ENCODE data around the gene TP53I13. TPM values are rescaled to one million over a fixed set of nuclear protein-coding genes. Genes with fewer than 3 reads are reported as not detected.

Gene TP53I13
- total RNA-seq, 3 donors from 2014 or later: 43.9 to 75.4 (median 46.9) TPM

DNA sequence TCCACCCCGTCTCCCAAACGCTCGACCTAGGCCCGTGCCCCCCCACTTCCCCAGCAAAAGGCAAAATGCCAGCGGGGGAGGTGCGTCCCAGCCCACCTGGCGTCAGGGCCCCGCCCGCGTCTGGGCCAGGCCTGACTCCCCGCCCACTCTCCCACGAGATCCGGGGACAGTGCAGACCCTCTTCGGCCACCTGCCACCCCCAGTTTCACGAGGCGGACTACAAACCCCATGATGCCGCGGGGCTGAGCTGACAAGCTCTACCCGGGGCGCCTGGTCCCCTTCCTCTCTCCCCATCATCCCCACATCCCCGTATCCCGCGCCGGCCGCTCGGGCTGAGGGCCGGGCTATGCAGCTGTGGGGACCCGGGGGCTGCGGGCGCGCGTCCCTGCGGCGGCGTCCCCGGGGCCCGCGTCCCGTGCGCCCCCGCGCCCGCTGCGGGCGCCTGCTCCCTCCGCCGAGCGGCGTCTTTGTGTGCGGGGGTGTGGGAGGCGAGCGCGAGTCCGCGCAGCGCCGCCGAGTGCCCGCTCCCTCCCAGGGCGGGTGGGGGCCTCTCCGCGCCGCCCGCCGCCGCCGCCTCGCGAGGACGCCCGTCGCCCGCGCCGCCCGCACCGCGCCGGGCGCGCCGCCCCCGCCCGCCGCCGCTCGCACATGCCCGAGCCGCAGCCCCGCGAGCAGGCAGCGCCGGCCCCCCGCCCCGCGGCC, 24.5 kb downstream of the TP53I13 start, which contains the start of gene ANKRD13B:
Gene ANKRD13B, plus strand, starts transcription at position 283 of the 702 bp plus-strand sequence. CDS start 490 bp downstream, outside the sequence.
- H3K4me1 ChIP-seq (ENCODE audit: low read depth): peaks cover 44% of the 10 kb centered on the region
- intact Hi-C loops (cut with DNase I, micrococcal nuclease): no loop called here
- TF ChIP-seq, protein P1, sequence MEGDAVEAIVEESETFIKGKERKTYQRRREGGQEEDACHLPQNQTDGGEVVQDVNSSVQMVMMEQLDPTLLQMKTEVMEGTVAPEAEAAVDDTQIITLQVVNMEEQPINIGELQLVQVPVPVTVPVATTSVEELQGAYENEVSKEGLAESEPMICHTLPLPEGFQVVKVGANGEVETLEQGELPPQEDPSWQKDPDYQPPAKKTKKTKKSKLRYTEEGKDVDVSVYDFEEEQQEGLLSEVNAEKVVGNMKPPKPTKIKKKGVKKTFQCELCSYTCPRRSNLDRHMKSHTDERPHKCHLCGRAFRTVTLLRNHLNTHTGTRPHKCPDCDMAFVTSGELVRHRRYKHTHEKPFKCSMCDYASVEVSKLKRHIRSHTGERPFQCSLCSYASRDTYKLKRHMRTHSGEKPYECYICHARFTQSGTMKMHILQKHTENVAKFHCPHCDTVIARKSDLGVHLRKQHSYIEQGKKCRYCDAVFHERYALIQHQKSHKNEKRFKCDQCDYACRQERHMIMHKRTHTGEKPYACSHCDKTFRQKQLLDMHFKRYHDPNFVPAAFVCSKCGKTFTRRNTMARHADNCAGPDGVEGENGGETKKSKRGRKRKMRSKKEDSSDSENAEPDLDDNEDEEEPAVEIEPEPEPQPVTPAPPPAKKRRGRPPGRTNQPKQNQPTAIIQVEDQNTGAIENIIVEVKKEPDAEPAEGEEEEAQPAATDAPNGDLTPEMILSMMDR (IDR thresholded peaks at IDR 0.05): no peak
- ATAC-seq: no peak
- no peaks in the 10 kb centered on the region for H3K36me3 ChIP-seq (ENCODE audit: low read depth)
- H3K4me3 ChIP-seq: peak within 1 kb of the TSS; percentile 32
- peak; percentile 63 to 74 (median 74) for DNase-seq
- H3K9me3 ChIP-seq: no peaks in the 10 kb centered on the region

DNA sequence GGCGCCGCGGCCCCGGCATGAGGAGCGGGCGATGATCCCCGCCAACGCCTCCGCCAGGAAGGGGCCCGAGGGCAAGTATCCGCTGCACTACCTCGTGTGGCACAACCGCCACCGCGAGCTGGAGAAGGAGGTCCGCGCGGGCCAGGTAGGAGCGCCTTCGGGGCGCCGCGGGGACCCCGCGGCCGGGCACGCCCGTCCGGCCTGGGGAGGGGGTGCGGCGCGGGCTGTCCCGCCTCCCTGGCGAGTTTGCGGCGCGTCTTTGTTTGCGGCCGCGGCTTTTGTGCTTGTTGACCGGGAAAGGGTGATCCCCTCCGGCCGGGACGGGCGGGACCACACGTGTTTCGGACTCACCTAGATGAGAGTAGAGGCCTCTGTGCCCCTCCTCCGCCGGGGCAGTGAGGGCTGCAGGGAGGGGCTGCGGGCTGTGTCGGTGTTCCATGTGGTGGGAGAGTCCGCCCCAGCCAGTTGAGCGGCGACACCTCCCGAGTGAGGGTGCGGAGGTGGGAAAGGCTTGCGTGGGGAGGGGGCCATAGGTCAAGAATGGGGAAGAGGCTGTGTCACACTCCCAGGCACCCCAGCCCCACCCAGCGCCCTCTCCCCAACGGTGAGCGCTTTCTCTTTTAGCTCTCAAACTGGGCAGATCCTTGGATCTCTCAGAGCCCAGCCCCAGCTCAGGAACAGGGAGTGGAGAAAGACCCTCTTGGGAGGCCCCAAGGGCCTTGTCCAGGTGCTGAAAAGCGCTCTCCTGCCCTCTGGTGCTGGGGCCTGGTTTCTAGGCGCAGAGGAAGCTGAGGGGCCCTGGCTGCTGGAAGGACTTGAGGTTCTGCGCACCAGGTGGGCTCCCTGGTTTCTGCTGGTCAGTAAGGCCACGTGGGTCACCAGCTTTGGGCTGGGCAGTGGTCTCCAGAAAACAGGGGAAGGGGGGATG, 25.4 kb downstream of the TP53I13 start:
- H3K4me1 ChIP-seq (ENCODE audit: low read depth): peaks cover 39% of the 10 kb centered on the region
- TF ChIP-seq, protein P1 (IDR thresholded peaks at IDR 0.05): no peak
- H3K36me3 ChIP-seq (ENCODE audit: low read depth): no peaks in the 10 kb centered on the region
- intact Hi-C loops (cut with DNase I, micrococcal nuclease): no loop called here
- no peak overlapping the region for H3K4me3 ChIP-seq
- ATAC-seq (no peak), DNase-seq (peak in 2 of 3 donors; percentile 52 to 62)
- H3K9me3 ChIP-seq: no peaks in the 10 kb centered on the region

- TF ChIP-seq, protein P1 (IDR thresholded peaks at IDR 0.05): no peak
These were observed 26.1 kb downstream of the TP53I13 start for GRCh38 chr17:29594519-29595090.

DNA sequence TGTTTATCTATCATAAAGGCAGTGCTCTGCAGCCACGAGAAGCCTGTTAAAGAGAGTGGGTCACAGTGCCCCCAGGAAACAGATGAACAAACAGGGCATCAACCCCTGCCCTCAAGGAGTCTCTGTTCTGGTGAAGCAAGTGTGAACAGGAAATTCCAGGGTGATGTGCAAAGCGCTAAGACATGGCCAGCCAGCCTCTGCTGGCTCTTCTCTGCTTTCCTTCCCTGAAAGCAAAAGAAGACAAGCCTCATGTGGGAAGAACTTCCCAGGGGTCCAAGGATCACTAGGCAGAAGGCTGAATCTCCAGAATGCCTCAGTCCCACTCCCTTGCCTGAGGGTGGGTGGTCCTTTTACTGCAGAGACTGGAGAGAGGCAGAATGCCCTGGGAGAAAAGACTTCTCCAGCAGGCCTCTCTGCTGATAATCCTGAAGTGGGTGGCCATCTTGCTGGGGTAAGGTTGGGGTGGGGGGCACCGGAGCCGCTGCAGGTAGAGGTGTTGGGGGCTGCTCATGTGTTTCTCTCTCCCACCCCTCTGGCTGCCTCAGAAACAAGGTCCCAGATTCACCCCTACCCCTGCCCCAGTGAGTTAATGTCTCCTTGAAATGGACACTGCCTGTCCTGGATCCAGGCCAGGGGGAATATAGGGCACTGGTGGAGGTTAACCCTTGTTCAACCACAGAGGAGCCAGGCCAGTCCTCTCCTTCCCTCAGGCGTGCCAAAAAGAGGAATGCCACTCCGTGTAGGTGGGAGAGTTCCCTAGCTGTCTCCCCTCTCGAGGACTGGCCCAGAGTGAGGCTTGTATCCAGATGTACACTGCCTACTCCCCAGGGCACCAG, 26.8 kb downstream of the TP53I13 start:
- Histone ChIP-seq H3K4me1 (ENCODE audit: low read depth) (peaks cover 34% of the 10 kb centered on the region), H3K4me3 (no peak overlapping the region), H3K9me3 (no peaks in the 10 kb centered on the region), H3K36me3 (ENCODE audit: low read depth) (no peaks in the 10 kb centered on the region)
- no peak for ATAC-seq
- no peak for DNase-seq
- TF ChIP-seq, protein P1 (IDR thresholded peaks at IDR 0.05): no peak
- intact Hi-C loops (cut with DNase I, micrococcal nuclease): no loop called here

More at GRCh38 chr17:29594519-29595090, 26.1 kb downstream of the TP53I13 start:
- ATAC-seq (no peak), DNase-seq (peak in 2 of 3 donors; percentile 42 to 54)
- no peaks in the 10 kb centered on the region for H3K9me3 ChIP-seq
- peaks cover 39% of the 10 kb centered on the region for H3K4me1 ChIP-seq (ENCODE audit: low read depth)
- H3K4me3 ChIP-seq: no peak overlapping the region
- intact Hi-C loops (cut with DNase I, micrococcal nuclease): no loop called here
- H3K36me3 ChIP-seq (ENCODE audit: low read depth): no peaks in the 10 kb centered on the region

Data from mucosa of descending colon (tissue), 3 donors.